Activated CD8-positive, alpha-beta memory T cell treated with anti-CD3 and anti-CD28 coated beads, Interleukin-2, amount 50 U/mL, for 48 hours (primary cell): Measurements from ENCODE around the gene TMEM200C.
"Not testable (repeated sequence)": the region's sequence is repeated elsewhere in the genome, so short reads cannot be mapped to it uniquely, and the experiment has no call there.

Experiments
- DNase-seq: peaks from one replicate; pipeline ENCODE4 v3.0.0-alpha.2; 2020

Gene TMEM200C

DNA sequence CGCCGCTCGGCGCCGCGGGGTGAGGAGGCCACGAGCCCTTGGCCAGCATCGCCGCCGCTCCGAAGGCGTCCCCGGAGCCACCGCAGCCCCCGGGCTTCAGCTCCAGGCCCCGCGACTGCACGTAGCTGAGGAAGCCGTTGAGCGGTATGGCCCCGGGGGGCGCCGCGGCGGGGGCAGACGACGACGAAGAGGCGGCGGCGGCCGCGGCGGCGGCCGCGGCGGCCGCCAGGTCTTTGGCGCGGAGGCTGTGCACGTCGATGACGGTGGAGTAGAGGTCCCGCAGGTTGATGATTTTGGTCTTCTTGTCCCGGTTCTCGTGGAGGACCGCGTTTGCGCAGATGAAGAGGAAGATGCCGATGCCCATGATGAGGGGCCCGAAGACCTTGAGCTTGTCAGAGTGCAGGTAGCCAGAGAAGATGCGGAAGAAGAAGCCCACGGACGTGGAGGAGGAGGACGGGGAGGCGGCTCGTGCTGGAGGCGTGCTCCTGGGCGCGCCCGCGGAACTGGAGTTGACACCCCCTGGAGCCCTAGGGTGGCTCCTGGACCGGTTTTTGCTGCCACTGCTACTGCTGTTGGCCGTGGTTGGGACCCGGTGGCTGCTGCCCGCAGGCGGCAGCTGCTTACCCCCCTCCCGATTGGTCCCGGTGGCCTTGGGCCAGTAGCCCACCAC lies 4.0 kb downstream of the TMEM200C start:
- DNase-seq: no peak

GRCh38 chr18:5890331-5891183 lies 4.8 kb downstream of the TMEM200C start:
- DNase-seq: peak; percentile 76

GRCh38 chr18:5885361-5885760 lies 10.0 kb downstream of the TMEM200C start:
- no peak for DNase-seq

DNA sequence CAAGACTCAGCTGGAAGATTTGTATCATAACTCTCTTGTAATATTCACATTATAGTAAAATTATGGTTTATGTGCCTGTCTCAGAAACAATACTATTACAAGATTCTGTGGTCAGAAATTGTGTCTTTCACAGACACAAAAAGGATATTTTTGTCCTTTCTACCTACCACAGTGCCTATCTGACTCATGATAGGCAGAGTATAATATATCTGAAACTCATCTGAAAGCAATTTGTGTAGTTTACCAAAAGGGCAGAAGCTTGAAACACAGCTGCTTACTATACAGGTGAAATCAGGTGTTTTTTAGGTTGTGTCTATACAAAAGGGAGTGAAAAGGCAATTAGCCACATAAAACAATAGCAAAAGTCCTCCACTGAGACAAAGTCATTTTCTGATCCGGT lies 10.9 kb downstream of the TMEM200C start:
- DNase-seq: no peak

DNA sequence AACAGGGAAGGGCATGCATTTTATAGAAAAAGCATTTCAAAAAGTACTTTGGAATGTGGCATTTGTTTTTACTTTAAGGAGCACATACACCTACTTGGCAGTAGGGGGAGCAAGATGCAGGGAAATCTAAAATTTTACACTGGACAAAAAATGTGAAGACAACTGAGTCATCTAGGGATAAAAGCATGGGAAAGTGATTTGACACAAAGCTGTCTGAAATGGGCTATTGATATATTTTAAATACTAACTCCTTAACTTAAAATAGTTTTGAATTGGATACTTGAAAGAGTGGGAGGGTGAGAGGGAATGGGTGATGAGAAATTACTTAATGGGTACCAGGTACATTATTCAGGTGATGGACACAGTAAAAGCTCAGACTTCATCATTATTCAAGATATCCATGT lies 15.8 kb downstream of the TMEM200C start:
- no peak for DNase-seq

DNA sequence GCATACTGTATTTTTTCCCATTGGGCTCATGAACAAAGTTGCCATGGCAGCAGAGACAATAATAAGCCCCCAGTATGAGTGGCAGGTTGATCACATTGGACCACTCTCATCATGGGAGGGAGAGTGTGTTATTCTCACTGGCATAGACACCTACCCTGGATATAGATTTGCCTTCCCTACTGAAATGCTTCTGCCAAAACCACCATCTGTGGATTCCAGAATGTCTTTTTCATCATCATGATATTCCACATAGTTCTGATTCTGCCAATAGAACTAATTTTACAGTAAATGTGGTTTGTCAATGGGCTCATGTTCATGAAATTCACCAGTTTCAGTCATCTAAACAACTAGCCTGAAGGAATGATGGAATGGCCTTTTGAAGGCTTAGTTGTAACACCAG lies 18.4 kb downstream of the TMEM200C start:
- DNase-seq: no peak

DNA sequence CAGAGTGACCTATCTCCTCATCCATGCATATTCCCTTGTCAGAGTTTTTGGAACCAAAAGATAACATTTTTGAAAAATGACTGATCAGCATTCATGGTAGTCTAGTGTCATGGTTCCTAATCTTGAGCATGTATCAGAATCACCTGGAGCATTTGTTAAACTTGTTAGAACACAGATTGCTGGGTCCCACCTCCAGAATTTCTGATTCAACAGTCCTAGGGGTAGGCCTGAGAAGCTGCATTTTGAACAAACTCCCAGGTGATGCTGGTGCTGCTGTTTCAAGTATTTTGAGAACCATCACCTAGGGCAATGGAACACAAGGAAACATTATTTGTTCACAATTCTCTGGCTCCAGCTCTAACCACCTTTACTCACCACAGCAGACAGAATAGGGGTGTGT lies 21.0 kb downstream of the TMEM200C start:
- DNase-seq: no peak

- no peak for DNase-seq
Observed at GRCh38 chr18:5872886-5873285, 22.4 kb downstream of the TMEM200C start.

DNA sequence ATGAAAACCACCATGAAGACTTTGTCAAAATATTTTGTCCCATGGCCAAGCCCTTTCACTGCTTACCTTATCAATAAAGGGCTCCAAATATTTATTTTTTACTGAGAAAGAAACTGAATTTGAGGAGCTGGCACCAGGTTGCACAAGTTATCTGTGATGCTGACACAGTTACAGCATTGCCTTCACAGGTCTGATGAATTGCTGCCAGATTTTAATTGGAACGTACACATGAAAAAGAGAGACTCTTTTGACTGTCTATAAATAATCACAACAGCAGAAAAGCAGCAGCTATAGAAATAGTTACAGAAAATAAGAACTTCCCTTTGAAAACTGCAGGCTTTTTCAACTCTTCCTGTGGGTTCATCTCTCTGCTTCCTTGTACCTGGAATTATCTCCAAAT lies 23.9 kb downstream of the TMEM200C start:
- no peak for DNase-seq

DNA sequence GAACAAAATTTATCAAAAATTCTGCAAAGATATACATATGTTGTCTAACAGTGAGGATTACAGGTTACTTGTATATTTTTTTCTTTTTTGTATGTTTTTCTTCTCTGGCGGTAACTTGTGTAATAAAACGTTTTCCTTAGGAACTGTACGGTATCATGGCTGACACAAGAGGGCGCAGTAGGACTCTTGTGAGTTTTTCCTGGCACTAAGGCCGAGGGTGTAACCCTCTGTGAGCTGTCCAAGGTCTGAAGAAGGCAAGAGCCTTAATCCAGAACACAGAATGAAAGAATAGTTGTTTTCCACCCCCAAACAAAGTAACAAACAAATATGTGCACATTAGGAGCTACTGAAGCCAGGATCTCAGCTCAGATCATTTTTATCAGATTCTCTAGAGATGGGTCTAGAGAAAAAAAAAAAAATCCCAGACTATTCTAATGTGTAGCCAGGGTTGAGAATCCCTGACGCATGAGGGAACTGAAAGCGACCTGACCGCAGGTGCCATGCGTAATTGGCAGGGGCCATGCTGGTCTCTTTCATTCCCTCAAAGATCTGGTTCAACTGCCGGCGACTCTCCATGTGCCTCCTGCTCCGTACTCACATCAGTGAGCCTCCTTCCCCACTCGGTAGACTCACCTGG lies 27.0 kb downstream of the TMEM200C start:
- peak; percentile 53 for DNase-seq

GRCh38 chr18:5865521-5865920 lies 29.8 kb downstream of the TMEM200C start:
- DNase-seq: no peak

- DNase-seq: not testable (repeated sequence)
Observed at GRCh38 chr18:5862127-5862526, 33.2 kb downstream of the TMEM200C start.

DNA sequence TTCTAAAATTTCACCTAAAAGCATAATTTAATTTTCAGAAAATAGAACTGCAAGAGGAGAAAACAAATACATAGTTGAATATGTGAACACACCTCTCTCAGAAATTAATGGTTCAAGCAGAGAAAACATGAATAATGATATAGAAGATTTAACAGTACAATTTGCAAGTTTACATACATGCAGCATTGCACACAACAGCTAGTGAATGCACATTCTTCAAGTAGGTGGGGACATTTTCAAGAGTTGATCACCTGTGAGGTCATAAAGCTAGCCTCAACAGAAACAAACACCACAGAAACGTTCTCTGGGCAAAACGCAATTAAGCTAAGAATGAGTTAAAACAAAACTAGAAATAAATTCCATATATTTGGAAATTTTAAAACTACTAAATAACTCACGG lies 38.1 kb downstream of the TMEM200C start:
- DNase-seq: no peak

- DNase-seq: no peak
Observed at GRCh38 chr18:5853253-5853652, 42.1 kb downstream of the TMEM200C start.

- no peak for DNase-seq
Observed at GRCh38 chr18:5851998-5852397, 43.3 kb downstream of the TMEM200C start.

DNA sequence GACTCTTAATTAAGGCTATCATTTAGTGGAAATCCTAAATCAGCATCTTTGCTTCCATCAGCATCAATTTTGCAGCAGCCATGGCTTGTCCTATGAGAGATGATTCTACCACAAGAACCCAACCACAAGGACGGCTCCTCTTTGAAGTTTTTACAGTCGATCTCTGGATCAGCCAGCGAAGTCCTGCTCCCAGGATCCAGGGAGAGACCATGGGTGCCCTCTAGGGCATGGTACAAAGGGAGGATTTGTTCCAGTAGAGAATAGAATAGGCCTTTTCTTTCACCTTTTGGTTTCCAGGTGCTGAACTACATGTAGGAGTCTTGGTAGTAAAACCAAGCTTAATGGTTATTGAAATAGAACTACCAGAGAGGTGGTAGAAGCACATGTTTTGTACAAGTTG lies 52.7 kb downstream of the TMEM200C start:
- no peak for DNase-seq

GRCh38 chr18:5841518-5841917 lies 53.8 kb downstream of the TMEM200C start:
- DNase-seq: no peak

- no peak for DNase-seq
Observed at GRCh38 chr18:5840547-5840946, 54.8 kb downstream of the TMEM200C start.

DNA sequence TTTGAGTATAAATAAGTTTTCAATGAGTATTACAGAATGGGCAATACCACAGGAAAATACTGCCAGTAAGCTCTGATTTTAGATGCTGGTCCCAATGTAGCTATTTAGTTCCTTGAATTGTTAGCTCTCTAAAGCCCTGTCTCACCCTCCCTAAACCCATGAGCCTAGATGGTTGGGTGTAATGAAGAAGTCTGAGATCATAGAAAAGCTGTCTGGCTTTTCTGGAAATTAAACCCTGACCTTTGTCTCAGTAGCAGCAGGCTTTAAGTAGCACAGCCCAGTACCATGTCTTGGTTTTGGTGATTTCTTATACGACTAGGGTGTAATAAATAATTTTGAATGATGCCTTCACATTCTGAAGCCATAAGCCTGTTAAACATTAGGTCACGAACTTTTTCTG lies 55.3 kb downstream of the TMEM200C start:
- no peak for DNase-seq

DNA sequence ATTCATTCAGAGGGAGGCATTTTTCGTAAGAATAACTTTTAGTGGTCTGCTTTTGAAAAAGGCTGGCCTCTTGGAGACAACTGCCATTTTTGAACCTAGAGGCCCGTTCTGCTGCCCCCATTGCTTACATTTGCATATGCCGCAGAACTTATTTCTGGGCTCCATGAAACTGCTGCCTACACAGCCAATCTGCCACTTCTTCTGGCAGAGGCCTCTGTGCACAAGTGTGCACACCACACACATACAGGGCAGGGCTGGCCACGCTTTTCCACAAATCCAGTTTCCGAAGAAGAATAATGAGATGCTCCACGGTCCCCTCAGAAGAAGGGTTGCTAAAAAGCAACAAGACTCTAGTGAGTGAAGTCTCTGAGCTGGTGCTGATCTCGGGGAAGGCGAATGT lies 56.2 kb downstream of the TMEM200C start:
- no peak for DNase-seq
